GM12875 (cell line): ENCODE measurements around the gene ARHGEF10L.

Experiments used
- H3K4me3 ChIP-seq: one replicate; pipeline ENCODE4 v1.5.1; 2011; ENCODE audit warnings: low read depth, low read length, control low read depth
- TF ChIP-seq, protein P1 (sequence below): IDR thresholded peaks from 2 replicates; pipeline ENCODE4 v1.5.1; 2011; ENCODE audit warnings: low read depth, mild to moderate bottlenecking, control low read depth, inconsistent platforms, low read length, moderate library complexity, borderline replicate concordance; ENCODE audit not compliant: insufficient read depth

The ARHGEF10L gene

GRCh38 chr1:17640393-17640792 is 100.9 kb downstream of the ARHGEF10L start:
- TF ChIP-seq, protein P1, sequence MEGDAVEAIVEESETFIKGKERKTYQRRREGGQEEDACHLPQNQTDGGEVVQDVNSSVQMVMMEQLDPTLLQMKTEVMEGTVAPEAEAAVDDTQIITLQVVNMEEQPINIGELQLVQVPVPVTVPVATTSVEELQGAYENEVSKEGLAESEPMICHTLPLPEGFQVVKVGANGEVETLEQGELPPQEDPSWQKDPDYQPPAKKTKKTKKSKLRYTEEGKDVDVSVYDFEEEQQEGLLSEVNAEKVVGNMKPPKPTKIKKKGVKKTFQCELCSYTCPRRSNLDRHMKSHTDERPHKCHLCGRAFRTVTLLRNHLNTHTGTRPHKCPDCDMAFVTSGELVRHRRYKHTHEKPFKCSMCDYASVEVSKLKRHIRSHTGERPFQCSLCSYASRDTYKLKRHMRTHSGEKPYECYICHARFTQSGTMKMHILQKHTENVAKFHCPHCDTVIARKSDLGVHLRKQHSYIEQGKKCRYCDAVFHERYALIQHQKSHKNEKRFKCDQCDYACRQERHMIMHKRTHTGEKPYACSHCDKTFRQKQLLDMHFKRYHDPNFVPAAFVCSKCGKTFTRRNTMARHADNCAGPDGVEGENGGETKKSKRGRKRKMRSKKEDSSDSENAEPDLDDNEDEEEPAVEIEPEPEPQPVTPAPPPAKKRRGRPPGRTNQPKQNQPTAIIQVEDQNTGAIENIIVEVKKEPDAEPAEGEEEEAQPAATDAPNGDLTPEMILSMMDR: no peak
- no peak overlapping the region for H3K4me3 ChIP-seq

GRCh38 chr1:17640975-17641374 is 101.5 kb downstream of the ARHGEF10L start:
- H3K4me3 ChIP-seq: no peak overlapping the region
- TF ChIP-seq, protein P1: no peak

DNA sequence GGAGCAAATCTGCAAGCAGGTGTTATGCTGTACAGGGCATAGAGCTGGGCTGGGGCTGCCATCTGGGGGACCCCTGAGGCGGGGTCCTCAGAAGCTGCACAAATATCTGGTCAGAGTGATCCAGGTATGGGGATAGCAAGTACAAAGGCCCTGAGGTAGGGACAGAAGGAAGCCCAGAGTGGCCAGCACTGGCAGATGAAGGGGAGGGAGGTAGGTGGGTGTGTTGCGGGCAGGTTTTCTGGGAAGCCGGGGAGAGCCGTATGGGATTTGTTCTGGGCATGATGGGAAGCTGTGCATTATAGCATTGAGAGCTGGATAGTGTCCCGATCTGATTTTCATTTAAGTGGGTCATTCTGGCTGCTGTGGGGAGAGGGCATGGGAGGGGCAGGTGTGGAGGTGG is 102.7 kb downstream of the ARHGEF10L start:
- TF ChIP-seq, protein P1: no peak
- no peak overlapping the region for H3K4me3 ChIP-seq

DNA sequence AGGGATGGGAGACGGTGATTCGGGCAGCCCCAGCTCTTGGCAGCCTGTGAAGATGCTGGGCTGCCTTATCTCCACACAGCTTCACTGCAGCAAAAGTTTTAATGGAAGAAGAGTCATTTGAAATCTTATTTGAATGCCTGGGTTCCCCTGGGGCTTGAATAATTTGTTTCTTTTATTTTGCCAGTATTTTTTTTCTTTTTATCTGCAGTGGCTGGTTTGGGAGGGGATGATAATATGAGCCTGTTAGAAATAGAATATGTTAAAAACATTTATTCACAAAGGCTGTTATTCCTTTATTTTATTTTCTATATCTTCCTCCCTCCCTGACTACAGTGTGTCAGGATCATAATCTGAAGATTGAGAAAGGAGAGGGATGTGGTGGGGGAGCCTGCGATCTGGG is 103.4 kb downstream of the ARHGEF10L start:
- no peak overlapping the region for H3K4me3 ChIP-seq
- TF ChIP-seq, protein P1: no peak

DNA sequence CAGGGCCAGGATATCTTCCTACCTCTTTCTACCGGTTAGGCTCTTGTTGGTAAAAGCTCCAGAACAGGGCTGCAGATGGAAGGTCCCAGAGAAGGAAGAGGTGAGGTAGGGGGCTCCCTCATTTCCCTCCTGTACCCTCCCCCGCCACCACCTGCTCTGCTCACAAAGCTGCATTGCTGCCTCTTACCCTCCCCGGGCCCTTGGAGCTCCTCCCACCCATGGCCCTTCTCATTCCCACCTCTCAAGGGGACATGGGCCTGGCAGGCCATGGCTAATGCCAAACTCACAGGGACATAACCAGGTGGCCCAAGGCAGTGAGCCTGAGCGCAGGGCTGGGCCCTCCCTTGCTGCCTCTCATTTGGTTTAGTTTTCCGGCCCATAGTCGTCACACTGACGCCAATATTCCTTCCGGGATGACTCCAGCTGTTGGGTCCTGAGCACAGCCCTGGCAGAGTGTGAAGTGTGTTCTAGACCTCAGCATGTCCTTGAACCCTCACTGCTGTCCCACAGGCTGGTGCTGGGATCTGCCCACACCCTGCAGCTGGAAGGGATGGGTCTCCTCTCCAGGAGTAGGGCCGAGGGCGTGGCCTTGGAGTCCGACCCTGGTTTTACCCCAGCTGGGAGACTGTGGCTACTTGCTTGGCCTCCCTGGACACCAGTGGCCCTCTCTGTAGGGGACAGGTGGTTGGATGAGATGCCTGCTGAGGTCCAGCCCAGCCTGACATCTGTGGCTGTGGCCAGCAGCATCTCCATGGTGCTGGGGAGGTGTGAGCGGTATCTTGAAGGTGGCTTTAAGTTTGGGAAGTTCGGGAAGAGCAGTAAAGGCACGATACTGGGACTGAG is 104.6 kb downstream of the ARHGEF10L start:
- TF ChIP-seq, protein P1: no peak
- no peak overlapping the region for H3K4me3 ChIP-seq

GRCh38 chr1:17645068-17645911 is 105.8 kb downstream of the ARHGEF10L start:
- TF ChIP-seq, protein P1: no peak
- no peak overlapping the region for H3K4me3 ChIP-seq
